OCI-LY3 (cell line): ENCODE data around the gene ZNF277.

ENCODE experiments used
- H2AFZ ChIP-seq: fragments of 200-600, 300-600 bp; shearing (Covaris generic); 2 replicates; pipeline ENCODE4 v1.6.0; 2014; ENCODE audit warnings: antibody characterized with exemption, low read depth, low read length
- H3K27ac ChIP-seq: fragments of 200-600, 300-600 bp; sonication (generic); 2 replicates; pipeline ENCODE4 v1.5.1; 2014; ENCODE audit warnings: mild to moderate bottlenecking, low read length, moderate library complexity, mixed read lengths
- H3K27me3 ChIP-seq: fragments of 200-600, 300-600 bp; sonication (generic); 2 replicates; pipeline ENCODE4 v1.6.1; 2014; ENCODE audit warnings: low read depth, low read length, mixed read lengths
- H3K36me3 ChIP-seq: fragments of 200-600, 300-600 bp; sonication (generic); replicated peaks from 2 replicates; pipeline ENCODE3; 2014; ENCODE audit warnings: low read depth, low read length, mixed read lengths
- H3K4me1 ChIP-seq: fragments of 300-600, 200-600 bp; sonication (generic); 2 replicates; pipeline ENCODE4 v1.6.1; 2014; ENCODE audit warnings: low read length, mixed read lengths
- H3K4me2 ChIP-seq: fragments of 200-600, 300-600 bp; sonication (generic); 2 replicates; pipeline ENCODE4 v1.6.1; 2014; ENCODE audit warnings: low read length, mixed read lengths
- H3K4me3 ChIP-seq: fragments of 300-600, 200-600 bp; sonication (generic); 2 replicates; pipeline ENCODE4 v1.5.1; 2014; ENCODE audit warnings: antibody characterized with exemption, mild to moderate bottlenecking, low read length, moderate library complexity
- H3K79me2 ChIP-seq: fragments of 300-600, 200-600 bp; shearing (Covaris generic); 2 replicates; pipeline ENCODE4 v1.6.1; 2014; ENCODE audit warnings: mild to moderate bottlenecking, low read length, mixed read lengths
- H3K9ac ChIP-seq: fragments of 300-600, 200-600 bp; shearing (Covaris generic); 2 replicates; pipeline ENCODE4 v1.6.0; 2014; ENCODE audit warnings: mild to moderate bottlenecking, low read length, moderate library complexity
- H3K9me3 ChIP-seq: fragments of 200-600, 300-600 bp; shearing (Covaris generic); 2 replicates; pipeline ENCODE4 v1.6.1; 2014; ENCODE audit warnings: low read length, mixed read lengths; ENCODE audit not compliant: insufficient read depth
- H4K20me1 ChIP-seq: fragments of 200-600, 300-600 bp; sonication (generic); 2 replicates; pipeline ENCODE4 v1.6.1; 2016; ENCODE audit warnings: low read length, mixed read lengths; ENCODE audit not compliant: insufficient read depth
- EZH2phosphoT487 ChIP-seq: fragments of 200-600 bp; shearing (Covaris generic); IDR thresholded peaks from 2 replicates; pipeline ENCODE4 v1.6.1; 2018; ENCODE audit warnings: antibody characterized with exemption, mixed run types, low read depth
- TF ChIP-seq, protein P1 (sequence below): fragments of 200-600, 300-600 bp; sonication (generic); IDR thresholded peaks from 2 replicates; pipeline ENCODE4 v1.5.1; 2014; ENCODE audit warnings: antibody characterized with exemption, low read length, low read depth

ZNF277 gene

DNA sequence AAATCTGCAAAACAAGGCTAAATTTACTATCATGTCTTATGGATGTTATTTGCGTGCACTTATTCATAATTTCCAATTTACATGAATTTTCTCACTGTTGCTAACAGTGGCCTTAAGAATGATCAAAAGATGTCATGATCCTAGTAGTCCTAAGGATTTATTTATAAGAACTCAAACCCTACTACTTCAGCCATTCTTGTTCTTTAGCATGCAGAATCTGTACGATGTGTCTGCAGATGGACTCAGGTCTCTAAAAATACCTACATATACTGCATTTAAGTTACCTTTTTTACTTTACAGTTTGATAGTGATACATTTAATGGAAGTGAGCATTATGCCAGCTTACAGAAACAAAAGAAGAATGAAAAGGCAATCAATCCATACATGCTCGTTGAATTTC is 91.2 kb downstream of the ZNF277 start:
- Histone ChIP-seq H3K4me3 (no peak overlapping the region), H3K9me3 (no peaks in the 10 kb centered on the region), H3K4me1 (no peaks in the 10 kb centered on the region), H2AFZ (no peak overlapping the region), H3K9ac (no peak overlapping the region), H4K20me1 (no peaks in the 10 kb centered on the region), H3K27ac (no peak overlapping the region), H3K27me3 (no peaks in the 10 kb centered on the region), H3K79me2 (no peaks in the 10 kb centered on the region), H3K36me3 (no peaks in the 10 kb centered on the region), H3K4me2 (no peak overlapping the region)
- TF ChIP-seq, protein P1, sequence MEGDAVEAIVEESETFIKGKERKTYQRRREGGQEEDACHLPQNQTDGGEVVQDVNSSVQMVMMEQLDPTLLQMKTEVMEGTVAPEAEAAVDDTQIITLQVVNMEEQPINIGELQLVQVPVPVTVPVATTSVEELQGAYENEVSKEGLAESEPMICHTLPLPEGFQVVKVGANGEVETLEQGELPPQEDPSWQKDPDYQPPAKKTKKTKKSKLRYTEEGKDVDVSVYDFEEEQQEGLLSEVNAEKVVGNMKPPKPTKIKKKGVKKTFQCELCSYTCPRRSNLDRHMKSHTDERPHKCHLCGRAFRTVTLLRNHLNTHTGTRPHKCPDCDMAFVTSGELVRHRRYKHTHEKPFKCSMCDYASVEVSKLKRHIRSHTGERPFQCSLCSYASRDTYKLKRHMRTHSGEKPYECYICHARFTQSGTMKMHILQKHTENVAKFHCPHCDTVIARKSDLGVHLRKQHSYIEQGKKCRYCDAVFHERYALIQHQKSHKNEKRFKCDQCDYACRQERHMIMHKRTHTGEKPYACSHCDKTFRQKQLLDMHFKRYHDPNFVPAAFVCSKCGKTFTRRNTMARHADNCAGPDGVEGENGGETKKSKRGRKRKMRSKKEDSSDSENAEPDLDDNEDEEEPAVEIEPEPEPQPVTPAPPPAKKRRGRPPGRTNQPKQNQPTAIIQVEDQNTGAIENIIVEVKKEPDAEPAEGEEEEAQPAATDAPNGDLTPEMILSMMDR, result no peak
- no peak for TF ChIP-seq EZH2phosphoT487

DNA sequence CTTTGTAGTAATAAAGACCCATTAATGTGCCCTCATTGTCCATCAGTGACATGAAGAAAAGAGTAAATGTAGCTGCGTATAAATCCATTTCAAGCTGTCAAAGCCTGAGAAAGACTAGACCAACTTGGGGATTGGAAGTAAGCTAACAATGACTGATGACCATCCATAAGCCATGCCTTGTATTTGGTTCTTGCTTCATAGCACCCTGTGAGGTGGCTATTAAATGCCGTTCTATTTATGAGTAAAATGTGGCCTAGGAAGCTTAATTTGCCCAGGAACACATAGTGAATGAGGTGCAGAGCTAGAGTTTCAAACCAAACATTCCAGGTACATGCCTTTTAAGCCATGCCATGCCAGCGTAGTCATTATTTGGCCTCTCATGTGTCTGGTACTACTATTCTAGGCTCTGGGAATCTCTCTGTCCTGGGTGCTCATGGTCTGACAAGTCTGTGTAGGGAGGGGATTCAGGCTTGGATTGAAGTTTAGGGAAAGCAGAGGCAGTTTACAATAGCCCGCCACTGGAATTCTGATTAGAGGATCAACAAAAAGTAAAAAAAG is 92.1 kb downstream of the ZNF277 start:
- no peaks in the 10 kb centered on the region for H4K20me1 ChIP-seq
- no peaks in the 10 kb centered on the region for H3K4me1 ChIP-seq
- H3K4me3 ChIP-seq, result no peak overlapping the region
- H3K4me2 ChIP-seq, result no peak overlapping the region
- TF ChIP-seq EZH2phosphoT487, result no peak
- TF ChIP-seq, protein P1, result no peak
- no peaks in the 10 kb centered on the region for H3K36me3 ChIP-seq
- H3K27ac ChIP-seq, result no peak overlapping the region
- no peaks in the 10 kb centered on the region for H3K9me3 ChIP-seq
- no peak overlapping the region for H2AFZ ChIP-seq
- no peaks in the 10 kb centered on the region for H3K27me3 ChIP-seq
- H3K9ac ChIP-seq, result no peak overlapping the region
- H3K79me2 ChIP-seq, result no peaks in the 10 kb centered on the region

DNA sequence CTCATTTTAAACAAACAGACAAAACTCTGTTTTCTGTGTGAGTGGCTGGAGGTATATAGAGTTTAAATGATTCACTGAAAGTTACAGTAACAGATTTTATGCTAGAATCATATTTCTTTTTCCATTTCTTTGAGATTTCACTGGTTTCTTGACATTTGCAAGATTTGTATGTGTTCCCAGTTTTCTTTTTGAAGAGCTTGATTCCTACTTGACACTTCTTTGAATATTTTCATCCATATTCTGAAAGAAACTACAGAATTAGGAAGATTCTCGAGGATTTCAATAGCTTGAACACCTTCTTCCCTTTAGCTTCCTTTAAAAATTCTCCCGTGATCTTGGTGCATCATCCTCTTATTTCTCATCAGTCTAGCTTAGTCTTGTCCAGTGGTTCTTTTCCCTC is 93.6 kb downstream of the ZNF277 start:
- no peaks in the 10 kb centered on the region for H3K36me3 ChIP-seq
- H2AFZ ChIP-seq, result no peak overlapping the region
- no peak overlapping the region for H3K9ac ChIP-seq
- H3K79me2 ChIP-seq, result no peaks in the 10 kb centered on the region
- no peaks in the 10 kb centered on the region for H3K27me3 ChIP-seq
- TF ChIP-seq, protein P1, result no peak
- TF ChIP-seq EZH2phosphoT487, result no peak
- H3K4me2 ChIP-seq, result no peak overlapping the region
- H3K4me3 ChIP-seq, result no peak overlapping the region
- H3K9me3 ChIP-seq, result no peaks in the 10 kb centered on the region
- no peak overlapping the region for H3K27ac ChIP-seq
- H3K4me1 ChIP-seq, result no peaks in the 10 kb centered on the region
- no peaks in the 10 kb centered on the region for H4K20me1 ChIP-seq

DNA sequence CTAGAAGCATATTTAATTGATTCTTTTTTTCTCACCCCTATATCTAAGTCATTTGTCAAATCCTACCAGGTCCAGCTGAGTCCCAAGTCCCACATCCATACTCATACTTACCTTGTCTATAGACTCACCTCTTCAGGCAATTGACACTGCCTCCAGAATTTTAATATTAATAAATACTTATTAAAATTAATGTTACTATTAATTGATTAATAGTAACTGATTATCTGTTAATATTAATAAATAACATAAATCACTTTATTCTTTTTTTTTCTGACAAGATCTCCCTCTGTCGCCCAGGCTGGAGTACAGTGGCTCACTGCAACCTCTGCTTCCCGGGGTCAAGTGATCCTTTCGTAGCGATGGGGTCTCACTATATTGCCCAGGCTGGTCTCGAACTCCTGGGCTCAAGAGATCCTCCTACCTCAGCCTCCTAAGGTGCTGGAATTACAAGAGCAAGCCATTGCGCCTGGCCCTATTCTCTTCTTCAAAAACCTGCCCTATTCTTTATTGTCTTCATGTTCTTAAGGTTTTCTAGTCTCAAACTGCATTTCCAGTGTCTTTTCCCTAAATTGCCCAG is 94.4 kb downstream of the ZNF277 start:
- no peak overlapping the region for H3K27ac ChIP-seq
- no peak for TF ChIP-seq EZH2phosphoT487
- TF ChIP-seq, protein P1, result no peak
- H3K36me3 ChIP-seq, result no peaks in the 10 kb centered on the region
- no peak overlapping the region for H2AFZ ChIP-seq
- no peaks in the 10 kb centered on the region for H4K20me1 ChIP-seq
- no peak overlapping the region for H3K4me3 ChIP-seq
- no peaks in the 10 kb centered on the region for H3K4me1 ChIP-seq
- H3K4me2 ChIP-seq, result no peak overlapping the region
- H3K27me3 ChIP-seq, result no peaks in the 10 kb centered on the region
- no peaks in the 10 kb centered on the region for H3K9me3 ChIP-seq
- H3K79me2 ChIP-seq, result no peaks in the 10 kb centered on the region
- no peak overlapping the region for H3K9ac ChIP-seq
